SK-N-SH (cell line): ENCODE results near the gene SPIRE2. TPM values are rescaled to one million over a fixed set of nuclear protein-coding genes. Genes with fewer than 3 reads are reported as not detected.

Experiments used
- CTCF ChIA-PET: fragments of 300-600, 350-600 bp; formaldehyde crosslinking; extraction: SDS; loops from one replicate; lab custom pipeline; 2021; lab: Yijun Ruan, JAX
- POLR2A ChIA-PET: fragments of 350-600 bp; sonication (Branson Sonifier 250); formaldehyde crosslinking; extraction: SDS; loops from one replicate; lab custom pipeline; 2020; ENCODE audit warnings: antibody characterized with exemption, inconsistent platforms; lab: Yijun Ruan, JAX
- DNase-seq: peaks from one replicate; pipeline ENCODE4 v3.0.0; 2012
- H2AFZ ChIP-seq: fragments of 200-600 bp; sonication (generic); 2 replicates; pipeline ENCODE4 v1.8.1; 2016; ENCODE audit warnings: antibody characterized with exemption, mild to moderate bottlenecking, low read depth
- H3F3A ChIP-seq: fragments of 200-600 bp; sonication (generic); replicated peaks from 2 replicates; pipeline ENCODE3; 2016; ENCODE audit warnings: antibody characterized with exemption, mild to moderate bottlenecking; ENCODE audit not compliant: insufficient read depth
- H3K27ac ChIP-seq, 2 experiments: fragments of 200-500 bp in 1 of 2; fragments of 200-600 bp in 1 of 2; sonication (Bioruptor generic) in 1 of 2; sonication (generic), shearing (Covaris generic) in 1 of 2; 2 replicates each; pipeline versions ENCODE4 v1.5.1 to v1.6.1; 2014 to 2016; ENCODE audit warnings: low read depth in 2 of 2, inconsistent platforms in 1 of 2, low read length in 1 of 2, mild to moderate bottlenecking in 1 of 2, mixed read lengths in 1 of 2
- H3K27me3 ChIP-seq: fragments of 200-600 bp; sonication (generic), shearing (Covaris generic); 2 replicates; pipeline ENCODE4 v1.6.1; 2016; ENCODE audit warnings: mixed run types; ENCODE audit not compliant: insufficient read depth
- H3K36me3 ChIP-seq, 2 experiments: fragments of 200-500 bp in 1 of 2; fragments of 200-600 bp in 1 of 2; sonication (Bioruptor generic) in 1 of 2; sonication (generic) in 1 of 2; replicated peaks in 1 of 2; 2 replicates each; pipeline versions ENCODE3 to v1.5.1; 2014 to 2016; ENCODE audit warnings: low read length in 1 of 2, mild to moderate bottlenecking in 1 of 2; ENCODE audit not compliant: insufficient read depth in 2 of 2, control insufficient read depth in 1 of 2
- H3K4me1 ChIP-seq, 2 experiments: fragments of 200-500 bp in 1 of 2; fragments of 200-600 bp in 1 of 2; sonication (Bioruptor generic) in 1 of 2; sonication (generic), shearing (Covaris generic) in 1 of 2; 2 replicates each; pipeline versions ENCODE4 v1.5.1 to v1.6.1; 2014 to 2016; ENCODE audit warnings: low read depth in 1 of 2, low read length in 1 of 2, mixed run types in 1 of 2; ENCODE audit not compliant: insufficient read depth in 2 of 2, control insufficient read depth in 1 of 2
- H3K4me2 ChIP-seq: fragments of 200-600 bp; sonication (generic), shearing (Covaris generic); 2 replicates; pipeline ENCODE4 v1.6.1; 2017; ENCODE audit warnings: mixed run types
- H3K4me3 ChIP-seq, 2 experiments: fragments of 200-500 bp in 1 of 2; fragments of 200-600 bp in 1 of 2; sonication (Bioruptor generic) in 1 of 2; sonication (generic), shearing (Covaris generic) in 1 of 2; 2 replicates each; pipeline versions ENCODE4 v1.5.1 to v1.8.1; 2014 to 2016; ENCODE audit warnings: low read depth in 2 of 2, inconsistent platforms in 1 of 2, low read length in 1 of 2, mild to moderate bottlenecking in 1 of 2, mixed read lengths in 1 of 2, moderate library complexity in 1 of 2
- H3K79me2 ChIP-seq: fragments of 200-600 bp; sonication (generic); 2 replicates; pipeline ENCODE4 v1.8.1; 2017; ENCODE audit warnings: mild to moderate bottlenecking; ENCODE audit not compliant: insufficient read depth
- H3K9ac ChIP-seq: fragments of 200-600 bp; sonication (generic); 2 replicates; pipeline ENCODE4 v1.6.1; 2017; ENCODE audit warnings: mixed run types
- H3K9me2 ChIP-seq: fragments of 200-600 bp; sonication (generic); 2 replicates; pipeline ENCODE4 v1.6.1; 2017; ENCODE audit warnings: mixed run types
- H3K9me3 ChIP-seq: fragments of 200-600 bp; sonication (generic); 2 replicates; pipeline ENCODE4 v1.6.1; 2017; ENCODE audit warnings: mixed run types, mild to moderate bottlenecking, moderate library complexity
- H4K20me1 ChIP-seq: fragments of 200-600 bp; sonication (generic); 2 replicates; pipeline ENCODE4 v1.6.1; 2017; ENCODE audit warnings: mild to moderate bottlenecking, mixed run types; ENCODE audit not compliant: insufficient read depth
- CHD2 ChIP-seq: fragments of 150-350 bp; IDR thresholded peaks from 2 replicates; pipeline ENCODE4 v1.6.1; 2018; ENCODE audit warnings: low read length; ENCODE audit not compliant: partially characterized antibody
- FOSL2 ChIP-seq: IDR thresholded peaks from 2 replicates; pipeline ENCODE4 v1.4.0; 2012; ENCODE audit warnings: low read depth, mild to moderate bottlenecking, moderate library complexity, borderline replicate concordance
- FOXJ3 ChIP-seq: sonication (generic); formaldehyde crosslinking; IDR thresholded peaks from 2 replicates; pipeline ENCODE4 v1.5.1; 2020; ENCODE audit warnings: mild to moderate bottlenecking, missing genetic modification reagents
- FOXM1 ChIP-seq: IDR thresholded peaks from 2 replicates; pipeline ENCODE4 v1.4.0; 2012; ENCODE audit warnings: low read depth, mild to moderate bottlenecking
- JUND ChIP-seq: IDR thresholded peaks from 2 replicates; pipeline ENCODE4 v1.4.0; 2012
- MEF2A ChIP-seq: IDR thresholded peaks from 2 replicates; pipeline ENCODE4 v1.4.0; 2012; ENCODE audit warnings: low read depth, borderline replicate concordance
- MXI1 ChIP-seq: IDR thresholded peaks from 2 replicates; pipeline ENCODE4 v1.6.1; 2012; ENCODE audit warnings: mild to moderate bottlenecking, low read depth, low read length, improper control_type of control experiment
- NFIC ChIP-seq: IDR thresholded peaks from 2 replicates; pipeline ENCODE4 v1.4.0; 2012; ENCODE audit warnings: borderline replicate concordance
- POLR2AphosphoS5 ChIP-seq: IDR thresholded peaks from 2 replicates; pipeline ENCODE4 v1.6.1; 2012; ENCODE audit warnings: low read depth, low read length
- RFX5 ChIP-seq: IDR thresholded peaks from 2 replicates; pipeline ENCODE4 v1.6.1; 2012; ENCODE audit warnings: mild to moderate bottlenecking, improper control_type of control experiment, low read length
- RXRA ChIP-seq: IDR thresholded peaks from 2 replicates; pipeline ENCODE4 v1.4.0; 2012; ENCODE audit warnings: low read depth, mild to moderate bottlenecking, borderline replicate concordance
- SMC3 ChIP-seq: IDR thresholded peaks from 2 replicates; pipeline ENCODE4 v1.6.1; 2012; ENCODE audit warnings: low read depth, low read length, improper control_type of control experiment
- TAF1 ChIP-seq: IDR thresholded peaks from 2 replicates; pipeline ENCODE4 v1.6.1; 2012; ENCODE audit warnings: low read depth, mild to moderate bottlenecking, low read length, moderate library complexity, borderline replicate concordance
- TEAD4 ChIP-seq: IDR thresholded peaks from 2 replicates; pipeline ENCODE4 v1.4.0; 2012; ENCODE audit warnings: mild to moderate bottlenecking, borderline replicate concordance; ENCODE audit not compliant: insufficient read depth
- YY1 ChIP-seq: IDR thresholded peaks from 2 replicates; pipeline ENCODE4 v1.4.0; 2012; ENCODE audit warnings: low read depth, mild to moderate bottlenecking
- WGBS: methylation state at CpG from one replicate; pipeline ENCODE4 v1.1.6; 2017; ENCODE audit warnings: low lambda C conversion rate; 5-methylcytosine and 5-hydroxymethylcytosine counted together
- polyA plus RNA-seq, 3 experiments: library from polyadenylated mRNA; depleted of rRNA; stranded (reverse); fragments of >200 nt; gene quantifications; 2 replicates each; pipeline ENCODE4 v1.2.3, GENCODE V29; 2012
- TF ChIP-seq, protein P1 (sequence below): IDR thresholded peaks from 2 replicates; pipeline ENCODE4 v1.4.0; 2012; ENCODE audit warnings: low read depth, borderline replicate concordance
- TF ChIP-seq, protein P2 (sequence below): fragments of 150-350 bp; IDR thresholded peaks from 2 replicates; pipeline ENCODE4 v1.6.1; 2016; ENCODE audit warnings: mild to moderate bottlenecking, low read depth, low read length

The SPIRE2 gene
- polyA plus RNA-seq, 1 of the 3 experiments (the other 2 are of a cell fraction), result 15.3 TPM

DNA sequence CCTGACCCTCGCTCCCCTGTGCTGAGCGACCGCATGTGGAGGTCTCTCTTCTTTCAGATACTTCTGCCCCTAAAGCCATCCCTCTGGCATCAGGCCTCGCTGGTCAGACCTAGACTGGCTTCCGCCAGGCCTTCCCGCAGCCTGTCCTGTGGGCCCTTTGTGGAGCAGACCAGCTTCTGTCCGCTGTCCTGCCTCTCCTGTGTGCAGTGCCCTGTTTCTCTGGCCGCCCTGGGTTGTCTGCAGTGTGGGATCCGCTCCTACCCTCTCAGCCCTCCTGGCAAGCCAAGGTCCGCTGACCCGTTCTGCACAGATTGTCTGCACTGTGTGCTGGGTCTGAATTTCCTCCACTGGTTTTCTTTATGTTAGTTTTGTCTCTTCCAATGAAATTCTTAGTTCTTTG, 68.9 kb downstream of the SPIRE2 start:
- Histone ChIP-seq H4K20me1 (0 out of 2 replicates have a peak, but pooled peaks cover 2% of the 10 kb centered on the region), H3K79me2 (no peaks in the 10 kb centered on the region), H3K4me3 (no peak overlapping the region), H2AFZ (no peak overlapping the region), H3K4me2 (no peak overlapping the region), H3K36me3 (peaks cover 36 to 64% of the 10 kb centered on the region in 2 experiments), H3K9me3 (no peaks in the 10 kb centered on the region), H3K27me3 (no peaks in the 10 kb centered on the region), H3K27ac (no peak overlapping the region), H3K9me2 (no peaks in the 10 kb centered on the region), H3K9ac (no peak overlapping the region), H3K4me1 (no peaks in the 10 kb centered on the region), H3F3A (no peaks in the 10 kb centered on the region)
- DNase-seq, result no peak
- TF ChIP-seq RXRA (no peak), NFIC (no peak), MEF2A (no peak), CHD2 (no peak), FOXM1 (no peak), RFX5 (no peak), TEAD4 (no peak), POLR2AphosphoS5 (no peak), MXI1 (no peak), FOSL2 (no peak), TAF1 (no peak)
- TF ChIP-seq, protein P1, sequence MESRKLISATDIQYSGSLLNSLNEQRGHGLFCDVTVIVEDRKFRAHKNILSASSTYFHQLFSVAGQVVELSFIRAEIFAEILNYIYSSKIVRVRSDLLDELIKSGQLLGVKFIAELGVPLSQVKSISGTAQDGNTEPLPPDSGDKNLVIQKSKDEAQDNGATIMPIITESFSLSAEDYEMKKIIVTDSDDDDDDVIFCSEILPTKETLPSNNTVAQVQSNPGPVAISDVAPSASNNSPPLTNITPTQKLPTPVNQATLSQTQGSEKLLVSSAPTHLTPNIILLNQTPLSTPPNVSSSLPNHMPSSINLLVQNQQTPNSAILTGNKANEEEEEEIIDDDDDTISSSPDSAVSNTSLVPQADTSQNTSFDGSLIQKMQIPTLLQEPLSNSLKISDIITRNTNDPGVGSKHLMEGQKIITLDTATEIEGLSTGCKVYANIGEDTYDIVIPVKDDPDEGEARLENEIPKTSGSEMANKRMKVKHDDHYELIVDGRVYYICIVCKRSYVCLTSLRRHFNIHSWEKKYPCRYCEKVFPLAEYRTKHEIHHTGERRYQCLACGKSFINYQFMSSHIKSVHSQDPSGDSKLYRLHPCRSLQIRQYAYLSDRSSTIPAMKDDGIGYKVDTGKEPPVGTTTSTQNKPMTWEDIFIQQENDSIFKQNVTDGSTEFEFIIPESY, result no peak
- CTCF ChIA-PET, result no interaction called here
- WGBS, result 94% methylated on average over 10 of the region's 11 CpGs
- POLR2A ChIA-PET, result interaction anchor here (1.0 kb wide), 1 partner anchor 16 kb away, joined by 4 read pairs; no protein-coding TSS in a partner anchor

DNA sequence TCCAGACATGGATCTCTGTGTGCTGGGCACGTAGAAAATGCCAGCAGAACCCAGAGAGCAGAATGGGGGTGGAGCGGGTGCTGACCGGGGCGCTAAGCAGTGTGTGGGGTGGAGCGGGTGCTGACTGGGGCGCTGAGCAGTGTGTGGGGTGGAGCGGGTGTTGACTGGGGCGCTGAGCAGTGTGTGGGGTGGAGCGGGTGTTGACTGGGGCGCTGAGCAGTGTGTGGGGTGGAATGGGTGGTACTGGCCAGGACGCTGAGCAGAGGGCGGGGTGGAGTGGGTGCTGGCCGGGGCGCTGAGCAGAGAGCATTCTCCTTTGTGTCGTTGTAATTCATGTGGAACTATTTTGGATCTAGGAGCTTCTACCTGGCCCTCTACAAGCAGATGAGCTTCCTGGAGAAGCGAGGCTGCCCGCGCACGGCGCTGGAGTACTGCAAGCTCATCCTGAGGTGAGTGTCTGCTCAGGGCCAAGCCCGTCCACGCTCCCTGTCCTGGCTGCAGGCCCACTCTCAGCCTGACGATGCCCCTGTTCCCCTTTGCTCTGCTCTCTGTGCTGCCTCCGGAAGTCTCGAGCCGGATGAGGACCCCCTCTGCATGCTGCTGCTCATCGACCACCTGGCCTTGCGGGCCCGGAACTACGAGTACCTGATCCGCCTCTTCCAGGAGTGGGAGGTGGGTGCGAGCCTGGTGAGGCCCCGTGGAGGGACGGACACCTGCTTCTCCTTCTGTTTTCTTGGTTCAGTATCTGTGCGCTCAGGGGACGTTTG, 70.1 kb downstream of the SPIRE2 start:
- no peak for DNase-seq
- Histone ChIP-seq H3K4me2 (no peak overlapping the region), H3K27ac (no peak overlapping the region), H3K9me3 (no peaks in the 10 kb centered on the region), H3K9ac (no peak overlapping the region), H3K36me3 (peaks cover 36 to 57% of the 10 kb centered on the region in 2 experiments), H4K20me1 (no peaks in the 10 kb centered on the region), H3K4me1 (no peaks in the 10 kb centered on the region)
- 96% methylated on average over 24 of the region's 36 CpGs for WGBS
- TF ChIP-seq SMC3 (no peak), MEF2A (no peak), JUND (no peak), FOXJ3 (CRISPR knock-in tag) (no peak), POLR2AphosphoS5 (no peak), CHD2 (no peak), YY1 (no peak), NFIC (no peak)
- TF ChIP-seq, protein P2, sequence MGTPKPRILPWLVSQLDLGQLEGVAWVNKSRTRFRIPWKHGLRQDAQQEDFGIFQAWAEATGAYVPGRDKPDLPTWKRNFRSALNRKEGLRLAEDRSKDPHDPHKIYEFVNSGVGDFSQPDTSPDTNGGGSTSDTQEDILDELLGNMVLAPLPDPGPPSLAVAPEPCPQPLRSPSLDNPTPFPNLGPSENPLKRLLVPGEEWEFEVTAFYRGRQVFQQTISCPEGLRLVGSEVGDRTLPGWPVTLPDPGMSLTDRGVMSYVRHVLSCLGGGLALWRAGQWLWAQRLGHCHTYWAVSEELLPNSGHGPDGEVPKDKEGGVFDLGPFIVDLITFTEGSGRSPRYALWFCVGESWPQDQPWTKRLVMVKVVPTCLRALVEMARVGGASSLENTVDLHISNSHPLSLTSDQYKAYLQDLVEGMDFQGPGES, result no peak
- TF ChIP-seq, all 33 proteins: peak for 0
- CTCF ChIA-PET, result interaction anchor here (0.8 to 1.2 kb wide), 3 partner anchors 10 to 38 kb away, joined by 3 to 4 read pairs (median 3); no protein-coding TSS in a partner anchor
- H3F3A ChIP-seq, result no peaks in the 10 kb centered on the region
- H2AFZ ChIP-seq, result no peak overlapping the region
- H3K9me2 ChIP-seq, result no peaks in the 10 kb centered on the region
- H3K27me3 ChIP-seq, result no peaks in the 10 kb centered on the region
- H3K4me3 ChIP-seq, result no peak overlapping the region
- H3K79me2 ChIP-seq, result no peaks in the 10 kb centered on the region
- POLR2A ChIA-PET, result no interaction called here
